ENCODE data around the gene EFCAB11. TPM values are rescaled to one million over a fixed set of nuclear protein-coding genes. Genes with fewer than 3 reads are reported as not detected.

EFCAB11 gene
- total and polyA plus RNA-seq, 2 experiments from 2014 or later: 7.2 to 10.8 TPM

- Histone ChIP-seq H3K36me3 (replicated peaks; ENCODE audit: insufficient read depth, low read depth) (no peaks in the 10 kb centered on the region), H3K79me2 (no peaks in the 10 kb centered on the region), H3K9me2 (replicated peaks; ENCODE audit: insufficient read depth) (no peaks in the 10 kb centered on the region), H3K27me3 (no peaks in the 10 kb centered on the region), H3K4me3 (no peak overlapping the region), H2AFZ (no peak overlapping the region), H3K4me1 (ENCODE audit: insufficient read depth) (peaks cover 3% of the 10 kb centered on the region), H4K20me1 (ENCODE audit: insufficient read depth, poor library complexity, severe bottlenecking) (no peaks in the 10 kb centered on the region), H3K27ac (peak overlapping the region; percentile 78), H3K9me3 (ENCODE audit: low read depth) (no peaks in the 10 kb centered on the region), H3K4me2 (no peak overlapping the region)
- DNase-seq (ENCODE audit: low spot score): peak; percentile 42
- 71% methylated on average over 4 of the region's 4 CpGs for WGBS (ENCODE audit: low lambda C conversion rate, missing lambda C conversion rate)
- TF ChIP-seq EZH2 (IDR thresholded peaks at IDR 0.05; ENCODE audit: borderline replicate concordance) (no peak), EZH2phosphoT487 (IDR thresholded peaks at IDR 0.05; ENCODE audit: low read depth, severe bottlenecking, unreplicated experiment) (no peak)
These were observed 96.4 kb downstream of the EFCAB11 start for GRCh38 chr14:89858089-89858488.

GRCh38 chr14:89856871-89857345, 97.6 kb downstream of the EFCAB11 start:
- Histone ChIP-seq H3K36me3 (replicated peaks; ENCODE audit: insufficient read depth, low read depth) (no peaks in the 10 kb centered on the region), H3K4me1 (ENCODE audit: insufficient read depth) (peaks cover 3% of the 10 kb centered on the region), H2AFZ (no peak overlapping the region), H3K4me2 (peak overlapping the region; percentile 24), H3K9me3 (ENCODE audit: low read depth) (no peaks in the 10 kb centered on the region), H3K4me3 (no peak overlapping the region), H3K27me3 (no peaks in the 10 kb centered on the region), H3K27ac (peak overlapping the region; percentile 78), H4K20me1 (ENCODE audit: insufficient read depth, poor library complexity, severe bottlenecking) (no peaks in the 10 kb centered on the region), H3K9me2 (replicated peaks; ENCODE audit: insufficient read depth) (no peaks in the 10 kb centered on the region), H3K79me2 (no peaks in the 10 kb centered on the region)
- WGBS (ENCODE audit: low lambda C conversion rate, missing lambda C conversion rate): 17% methylated on average over 1 of the region's 1 CpG
- peak; percentile 43 for DNase-seq (ENCODE audit: low spot score)
- TF ChIP-seq EZH2phosphoT487 (IDR thresholded peaks at IDR 0.05; ENCODE audit: low read depth, severe bottlenecking, unreplicated experiment) (no peak), EZH2 (IDR thresholded peaks at IDR 0.05; ENCODE audit: borderline replicate concordance) (no peak)
- TF ChIP-seq, protein P1, sequence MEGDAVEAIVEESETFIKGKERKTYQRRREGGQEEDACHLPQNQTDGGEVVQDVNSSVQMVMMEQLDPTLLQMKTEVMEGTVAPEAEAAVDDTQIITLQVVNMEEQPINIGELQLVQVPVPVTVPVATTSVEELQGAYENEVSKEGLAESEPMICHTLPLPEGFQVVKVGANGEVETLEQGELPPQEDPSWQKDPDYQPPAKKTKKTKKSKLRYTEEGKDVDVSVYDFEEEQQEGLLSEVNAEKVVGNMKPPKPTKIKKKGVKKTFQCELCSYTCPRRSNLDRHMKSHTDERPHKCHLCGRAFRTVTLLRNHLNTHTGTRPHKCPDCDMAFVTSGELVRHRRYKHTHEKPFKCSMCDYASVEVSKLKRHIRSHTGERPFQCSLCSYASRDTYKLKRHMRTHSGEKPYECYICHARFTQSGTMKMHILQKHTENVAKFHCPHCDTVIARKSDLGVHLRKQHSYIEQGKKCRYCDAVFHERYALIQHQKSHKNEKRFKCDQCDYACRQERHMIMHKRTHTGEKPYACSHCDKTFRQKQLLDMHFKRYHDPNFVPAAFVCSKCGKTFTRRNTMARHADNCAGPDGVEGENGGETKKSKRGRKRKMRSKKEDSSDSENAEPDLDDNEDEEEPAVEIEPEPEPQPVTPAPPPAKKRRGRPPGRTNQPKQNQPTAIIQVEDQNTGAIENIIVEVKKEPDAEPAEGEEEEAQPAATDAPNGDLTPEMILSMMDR (IDR thresholded peaks at IDR 0.05; ENCODE audit: poor library complexity): no peak

DNA sequence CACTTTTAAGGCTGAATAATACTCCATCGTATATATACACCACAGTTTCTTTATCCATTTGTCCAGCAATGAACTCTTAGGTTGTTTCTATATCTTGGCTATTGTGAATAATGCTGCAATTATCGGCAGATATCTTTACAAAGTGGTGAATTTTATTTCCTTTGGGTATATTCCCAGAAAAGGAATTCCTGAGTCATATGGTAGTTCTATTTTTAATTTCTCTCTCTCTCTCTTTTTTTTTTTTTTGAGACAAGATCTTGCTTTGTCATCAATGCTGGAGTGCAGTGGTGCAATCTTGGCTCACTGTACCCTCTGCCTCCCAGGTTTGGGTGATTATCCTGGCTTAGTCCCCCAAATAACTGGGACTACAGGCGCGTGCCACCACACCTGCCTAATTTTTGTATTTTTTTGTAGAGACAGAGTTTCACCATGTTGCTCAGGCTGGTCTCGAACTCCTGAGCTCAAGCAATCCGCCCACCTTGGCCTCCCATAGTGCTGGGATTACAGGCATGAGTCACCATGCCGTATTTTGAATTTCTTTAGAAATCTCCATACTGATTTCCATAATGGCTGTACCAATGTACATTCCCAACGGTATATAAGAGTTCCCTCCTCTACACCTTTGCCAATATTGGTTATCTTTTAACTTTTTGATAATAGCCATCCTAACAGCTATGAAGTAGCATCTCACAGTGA, 98.4 kb downstream of the EFCAB11 start:
- H3K27me3 ChIP-seq: no peaks in the 10 kb centered on the region
- H3K27ac ChIP-seq: peak overlapping the region; percentile 43
- DNase-seq (ENCODE audit: low spot score): no peak
- H3K4me1 ChIP-seq (ENCODE audit: insufficient read depth): peaks cover 3% of the 10 kb centered on the region
- no peaks in the 10 kb centered on the region for H3K79me2 ChIP-seq
- no peak overlapping the region for H3K4me3 ChIP-seq
- TF ChIP-seq, protein P1 (IDR thresholded peaks at IDR 0.05; ENCODE audit: poor library complexity): no peak
- no peak for TF ChIP-seq EZH2 (IDR thresholded peaks at IDR 0.05; ENCODE audit: borderline replicate concordance)
- TF ChIP-seq EZH2phosphoT487 (IDR thresholded peaks at IDR 0.05; ENCODE audit: low read depth, severe bottlenecking, unreplicated experiment): no peak
- H3K9me2 ChIP-seq (replicated peaks; ENCODE audit: insufficient read depth): no peaks in the 10 kb centered on the region
- no peak overlapping the region for H2AFZ ChIP-seq
- H3K9me3 ChIP-seq (ENCODE audit: low read depth): no peaks in the 10 kb centered on the region
- WGBS (ENCODE audit: low lambda C conversion rate, missing lambda C conversion rate): 93% methylated on average over 8 of the region's 8 CpGs
- H3K4me2 ChIP-seq: no peak overlapping the region
- no peaks in the 10 kb centered on the region for H3K36me3 ChIP-seq (replicated peaks; ENCODE audit: insufficient read depth, low read depth)
- H4K20me1 ChIP-seq (ENCODE audit: insufficient read depth, poor library complexity, severe bottlenecking): no peaks in the 10 kb centered on the region

- WGBS (ENCODE audit: low lambda C conversion rate, missing lambda C conversion rate): 80% methylated on average over 8 of the region's 8 CpGs
- no peak for DNase-seq (ENCODE audit: low spot score)
- Histone ChIP-seq H3K36me3 (replicated peaks; ENCODE audit: insufficient read depth, low read depth) (no peaks in the 10 kb centered on the region), H4K20me1 (ENCODE audit: insufficient read depth, poor library complexity, severe bottlenecking) (no peaks in the 10 kb centered on the region), H3K4me2 (no peak overlapping the region), H3K9me3 (ENCODE audit: low read depth) (no peaks in the 10 kb centered on the region), H2AFZ (no peak overlapping the region), H3K79me2 (no peaks in the 10 kb centered on the region), H3K4me3 (no peak overlapping the region), H3K9me2 (replicated peaks; ENCODE audit: insufficient read depth) (no peaks in the 10 kb centered on the region), H3K27ac (no peak overlapping the region), H3K4me1 (ENCODE audit: insufficient read depth) (peaks cover 3% of the 10 kb centered on the region), H3K27me3 (no peaks in the 10 kb centered on the region)
- TF ChIP-seq, protein P1 (IDR thresholded peaks at IDR 0.05; ENCODE audit: poor library complexity): no peak
- no peak for TF ChIP-seq EZH2 (IDR thresholded peaks at IDR 0.05; ENCODE audit: borderline replicate concordance)
- no peak for TF ChIP-seq EZH2phosphoT487 (IDR thresholded peaks at IDR 0.05; ENCODE audit: low read depth, severe bottlenecking, unreplicated experiment)
These were observed 100.4 kb downstream of the EFCAB11 start for GRCh38 chr14:89853936-89854693.

Measured in hepatocyte (in vitro differentiated cells).